ENCODE results near the gene POP5. TPM values are rescaled to one million over a fixed set of nuclear protein-coding genes. Genes with fewer than 3 reads are reported as not detected.

Gene POP5
- 9.8 and 38.4 TPM in 2 replicates for total RNA-seq

GRCh38 chr12:120580787-120581723, at the start of gene POP5:
TSS of gene POP5 (minus strand) at chr12:120581402. CDS start at chr12:120581362, 40 bp downstream.

GRCh38 chr12:120534203-120534702, 46.9 kb downstream of the POP5 start, which contains the start of gene RNF10:
TSS of gene RNF10 (plus strand) at chr12:120534356. CDS start at chr12:120534812, 456 bp downstream.

GRCh38 chr12:120528861-120529525, 52.2 kb downstream of the POP5 start, which contains the start of gene COQ5:
TSS of gene COQ5 (minus strand) at chr12:120529158. CDS start at chr12:120529141, 17 bp downstream.

Other genes starting within 250 kb of the POP5 start
- not detected in 2 replicates for gene MSI1, start 212.2 kb downstream of the POP5 start, total RNA-seq
- gene COX6A1, start 143.3 kb downstream of the POP5 start, total RNA-seq, result 260 and 322 TPM in 2 replicates
- 16.2 and 27.6 TPM in 2 replicates for gene TRIAP1, start 135.0 kb downstream of the POP5 start, total RNA-seq
- gene GATC, start 135.0 kb downstream of the POP5 start, total RNA-seq, result 13.3 and 16.9 TPM in 2 replicates
- 132 and 154 TPM in 2 replicates for gene SRSF9, start 111.7 kb downstream of the POP5 start, total RNA-seq
- 228 and 256 TPM in 2 replicates for gene DYNLL1, start 85.3 kb downstream of the POP5 start, total RNA-seq
- gene COQ5, start 52.2 kb downstream of the POP5 start, total RNA-seq, result 16.5 and 21.9 TPM in 2 replicates
- 114 and 200 TPM in 2 replicates for gene RNF10, start 47.0 kb downstream of the POP5 start, total RNA-seq
- not detected in 2 replicates for gene CABP1, start 59.2 kb upstream of the POP5 start, total RNA-seq
- gene MLEC, start 105.7 kb upstream of the POP5 start, total RNA-seq, result 121 and 143 TPM in 2 replicates
- 15.8 and 22.0 TPM in 2 replicates for gene UNC119B, start 129.1 kb upstream of the POP5 start, total RNA-seq
- gene ACADS, start 144.4 kb upstream of the POP5 start, total RNA-seq, result 7.2 and 9.4 TPM in 2 replicates

Data from placental pericyte (primary cell).